ENCODE measurements around the gene LAMC2.

- no peak for TF ChIP-seq CTCF (conservative IDR thresholded peaks at IDR 0.05; ENCODE audit: low read length)
- no peak for TF ChIP-seq EZH2phosphoT487 (IDR thresholded peaks at IDR 0.05; ENCODE audit: borderline replicate concordance, low read depth, low read length)
Observed at GRCh38 chr1:183276386-183277080, 90.5 kb downstream of the LAMC2 start.
